Inferior parietal cortex (tissue), 1 donor: Measurements from ENCODE around the gene APOO.

Experiments
- DNase-seq: peaks from one replicate; pipeline ENCODE4 v3.0.0-alpha.2; 2016; ENCODE audit errors: extremely low spot score

Gene APOO

DNA sequence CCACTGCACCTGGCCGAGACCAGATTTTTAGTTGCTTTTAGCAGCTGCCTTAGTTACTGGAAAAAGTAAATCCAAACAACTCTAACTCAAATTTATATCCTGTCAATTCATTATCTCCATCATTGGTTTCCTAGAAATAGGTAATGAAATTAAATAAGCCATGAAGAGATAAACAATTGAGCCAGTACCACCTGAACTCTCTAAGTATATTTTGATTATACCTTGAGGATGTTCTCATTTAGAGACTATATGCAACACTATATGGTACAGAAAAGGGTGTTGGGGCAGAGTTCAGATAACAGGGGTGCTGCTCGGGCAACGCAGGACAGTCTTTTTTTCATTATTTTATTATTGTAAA lies 89.8 kb downstream of the APOO start:
- no peak for DNase-seq

DNA sequence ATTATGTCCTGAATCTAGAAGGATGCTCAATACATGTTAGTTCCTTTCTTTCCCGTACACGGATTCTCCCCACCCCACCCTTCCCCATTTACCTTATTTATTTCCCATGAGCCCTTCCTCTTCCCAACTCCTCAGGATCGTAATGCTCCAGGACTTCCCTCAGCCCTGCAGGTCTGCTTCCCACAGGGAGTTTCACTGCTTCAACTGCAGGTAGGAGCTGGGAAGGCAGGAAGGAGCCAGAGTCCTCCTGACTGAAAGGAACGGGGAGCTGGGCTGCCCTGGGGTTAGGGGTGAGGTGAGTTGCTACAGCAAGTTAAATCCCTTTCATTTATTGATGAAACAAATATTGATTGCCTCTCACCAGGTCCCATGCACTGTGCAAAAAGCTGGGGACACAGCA lies 91.6 kb downstream of the APOO start:
- no peak for DNase-seq

DNA sequence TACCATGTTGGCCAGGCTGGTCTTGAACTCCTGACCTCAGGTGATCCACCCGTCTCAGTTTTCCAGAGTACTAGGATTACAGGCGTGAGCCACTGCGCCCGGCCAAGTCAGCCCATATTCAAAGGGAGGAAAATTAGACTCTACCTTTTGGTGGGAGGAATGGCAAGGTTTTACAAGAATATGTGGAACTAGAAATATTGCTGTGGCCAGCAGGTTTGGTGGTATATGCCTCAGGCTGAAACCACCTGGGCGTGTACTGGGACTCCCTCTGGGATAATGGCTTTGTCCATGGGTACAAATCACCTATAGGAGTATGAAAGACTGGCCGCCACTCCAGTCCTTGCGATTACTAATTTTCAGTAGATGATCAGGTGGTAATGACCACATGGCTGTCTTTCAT lies 92.4 kb downstream of the APOO start:
- no peak for DNase-seq

DNA sequence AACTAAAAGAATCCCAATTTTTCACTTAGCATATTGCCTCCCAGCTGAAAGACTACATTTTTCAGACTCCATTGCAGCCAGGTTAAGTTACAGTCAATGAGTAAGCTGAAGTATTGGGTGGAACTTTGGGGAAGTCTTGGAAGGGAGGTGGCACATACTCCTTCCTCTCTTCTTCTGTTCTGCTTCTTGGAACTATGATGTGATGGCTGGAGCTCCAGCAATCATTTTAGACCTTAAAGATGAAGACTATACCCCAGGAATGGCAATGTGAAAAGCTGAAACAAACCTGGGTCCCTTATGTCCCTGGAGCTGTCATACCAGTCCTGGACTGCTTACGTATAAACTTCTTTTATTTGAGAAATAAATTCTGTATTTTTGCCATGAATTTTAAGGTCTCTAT lies 93.9 kb downstream of the APOO start:
- DNase-seq: no peak

DNA sequence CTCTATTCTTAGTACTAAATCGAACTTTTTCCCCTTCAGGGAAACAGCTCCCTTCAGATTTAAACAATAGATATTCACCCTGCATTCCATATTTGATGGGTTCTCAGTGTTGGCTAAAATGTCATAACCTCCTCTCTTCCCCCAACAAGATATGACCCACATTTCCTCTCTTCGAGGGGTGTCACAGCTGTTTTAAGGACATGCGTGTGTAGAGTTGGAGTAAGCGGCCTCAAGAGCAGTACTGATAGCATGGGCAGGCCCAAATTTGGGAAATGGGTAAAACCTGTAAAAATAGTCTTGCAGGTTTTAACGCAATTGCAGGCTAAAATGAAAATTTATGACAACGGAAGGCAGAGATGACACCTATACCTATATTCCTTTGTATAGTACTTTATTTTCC lies 96.1 kb downstream of the APOO start:
- DNase-seq: no peak

DNA sequence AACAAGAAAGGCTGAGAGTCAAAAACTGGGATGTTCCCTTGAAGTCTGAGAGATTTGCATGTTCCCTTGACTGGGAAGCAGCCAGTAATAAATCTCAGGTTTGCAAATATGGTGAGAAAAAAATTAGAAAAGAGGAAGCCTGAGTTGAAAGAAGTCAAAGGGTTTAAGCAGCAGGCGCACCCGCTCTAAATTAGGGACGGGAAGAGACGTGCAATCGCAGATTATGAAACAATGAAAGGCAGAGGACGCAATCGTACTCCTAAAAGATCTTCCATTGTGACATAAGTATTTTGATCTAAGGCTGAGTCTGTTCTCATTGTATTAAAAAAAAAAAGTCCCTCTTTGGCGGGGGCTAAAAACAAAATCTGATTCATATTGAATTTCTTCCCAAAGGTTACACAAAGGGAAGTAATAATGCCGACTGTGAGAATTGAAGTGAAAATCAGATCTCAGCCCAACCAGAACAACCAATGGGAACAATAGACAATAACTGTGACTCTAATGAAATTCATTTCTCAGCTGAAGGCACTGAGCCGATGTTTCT lies 96.6 kb downstream of the APOO start:
- DNase-seq: no peak

DNA sequence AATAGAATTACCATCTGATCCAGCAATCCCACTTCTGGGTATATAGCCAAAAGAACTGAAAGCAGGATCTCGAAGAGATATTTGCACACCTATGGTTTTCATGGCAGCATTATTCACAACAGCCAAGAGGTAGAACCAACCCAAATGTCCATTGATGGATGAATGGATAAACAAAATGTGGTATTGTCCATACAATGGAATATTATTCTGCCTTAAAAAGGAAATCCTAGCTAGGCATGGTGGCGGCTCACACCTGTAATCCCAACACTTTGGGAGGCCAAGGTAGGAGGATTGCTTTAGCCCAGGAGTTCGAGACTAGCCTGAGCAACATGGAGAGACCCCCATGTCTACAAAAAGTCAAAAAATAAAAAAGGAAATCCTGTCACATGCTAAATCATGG lies 97.5 kb downstream of the APOO start:
- DNase-seq: no peak

DNA sequence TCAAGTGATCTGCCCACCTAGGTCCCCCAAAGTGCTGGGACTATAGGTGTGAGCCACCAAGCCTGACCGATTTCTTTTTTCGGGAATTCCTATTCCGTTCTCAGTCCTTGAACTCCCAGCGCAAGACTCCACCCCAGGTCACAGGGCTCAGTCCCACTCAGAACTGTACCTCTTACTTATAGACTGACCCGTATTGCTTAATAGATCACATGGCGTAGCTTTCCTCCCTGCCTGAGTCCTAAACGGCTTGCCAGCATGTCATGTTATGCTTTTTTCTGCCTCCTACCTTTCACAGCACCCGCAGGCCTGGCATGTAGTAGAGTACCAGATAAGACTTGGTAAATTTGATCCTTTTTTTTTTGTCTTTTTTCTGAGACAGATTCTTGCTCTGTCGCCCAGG lies 102.3 kb downstream of the APOO start:
- no peak for DNase-seq

DNA sequence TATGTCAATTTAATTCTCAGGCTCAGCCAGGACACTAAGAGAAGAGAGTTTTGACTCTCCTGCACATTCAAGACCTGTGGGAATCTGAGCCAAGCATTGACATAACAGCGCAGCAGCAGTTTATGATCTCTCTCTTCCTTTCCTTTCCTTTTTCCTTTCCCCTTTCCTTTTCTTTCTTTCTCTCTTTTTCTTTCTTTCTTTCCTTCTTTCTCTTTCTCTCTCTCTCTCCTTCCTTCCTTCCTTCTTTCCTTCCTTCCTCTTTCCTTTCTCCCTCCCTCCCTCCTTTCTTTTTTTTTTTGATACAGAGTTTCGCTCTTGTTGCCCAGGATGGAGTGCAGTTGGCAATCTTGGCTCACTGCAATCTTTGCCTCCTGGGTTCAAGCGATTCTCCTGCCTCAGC lies 103.2 kb downstream of the APOO start:
- DNase-seq: no peak

DNA sequence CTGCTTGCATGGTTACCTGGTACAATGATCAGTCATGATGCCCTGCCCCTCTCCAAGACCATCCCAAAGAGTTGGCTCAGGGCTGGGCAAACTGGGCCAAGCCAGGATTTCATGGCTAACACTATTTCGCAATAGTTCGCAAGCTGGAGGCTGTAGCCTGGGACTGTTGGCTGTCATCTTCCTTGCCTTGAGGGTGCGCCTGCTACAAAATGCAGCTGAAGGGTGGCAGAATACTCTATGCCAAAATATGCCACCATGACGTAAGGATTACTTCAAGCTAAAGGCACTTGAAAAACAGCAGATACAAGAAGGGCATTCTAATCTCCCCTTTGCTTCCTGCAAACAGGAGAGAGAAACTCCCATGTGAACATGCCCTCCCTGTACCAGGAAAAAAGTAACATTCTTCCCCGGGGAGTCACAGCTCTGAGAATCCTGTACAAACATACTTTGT lies 103.8 kb downstream of the APOO start:
- no peak for DNase-seq

DNA sequence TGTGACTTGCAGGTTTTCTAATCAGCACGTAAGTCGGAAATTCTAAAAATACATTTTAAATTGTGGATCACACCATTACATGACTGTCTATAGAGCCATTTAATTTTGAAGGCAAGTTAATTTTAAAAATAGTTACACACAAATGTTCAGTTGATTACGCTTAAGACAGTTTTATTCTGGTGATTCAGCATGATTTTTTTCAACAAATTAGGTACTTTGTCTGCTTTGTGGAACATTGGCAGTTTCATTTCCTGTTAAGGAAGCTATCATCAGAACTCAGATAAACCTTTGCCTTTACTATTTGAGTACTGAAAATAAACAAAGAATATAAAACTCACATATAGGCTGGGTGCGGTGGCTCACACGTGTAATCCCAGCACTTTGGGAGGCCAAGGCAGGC lies 105.3 kb downstream of the APOO start:
- DNase-seq: no peak

DNA sequence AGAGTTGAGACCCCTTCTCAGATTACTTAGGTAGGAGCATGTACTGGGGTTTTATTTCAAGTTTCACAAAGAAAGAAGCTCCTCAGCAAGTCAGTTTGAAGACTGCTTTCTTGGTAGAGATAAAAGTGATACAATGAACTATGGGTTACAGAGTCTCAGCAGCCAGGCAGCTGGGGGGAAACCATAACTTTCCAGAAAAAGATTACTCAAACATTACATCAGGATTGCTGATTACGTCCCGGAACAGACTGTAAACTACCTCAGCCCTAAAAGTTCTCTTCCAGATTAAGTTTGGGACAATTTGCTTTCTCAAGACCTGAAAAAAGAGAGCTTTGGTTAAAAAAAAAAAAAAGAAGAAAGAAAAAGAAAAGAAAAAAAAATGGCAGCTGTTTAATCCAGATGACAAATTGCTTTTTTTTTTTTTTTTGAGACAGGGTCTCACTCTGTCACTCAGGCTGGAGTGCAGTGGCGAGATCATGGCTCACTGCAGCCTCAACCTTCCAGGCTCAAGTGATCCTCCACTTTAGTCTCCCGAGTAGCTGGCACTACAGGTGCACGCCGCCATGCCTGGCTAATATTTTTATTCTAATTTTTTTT lies 108.2 kb downstream of the APOO start:
- DNase-seq: no peak

DNA sequence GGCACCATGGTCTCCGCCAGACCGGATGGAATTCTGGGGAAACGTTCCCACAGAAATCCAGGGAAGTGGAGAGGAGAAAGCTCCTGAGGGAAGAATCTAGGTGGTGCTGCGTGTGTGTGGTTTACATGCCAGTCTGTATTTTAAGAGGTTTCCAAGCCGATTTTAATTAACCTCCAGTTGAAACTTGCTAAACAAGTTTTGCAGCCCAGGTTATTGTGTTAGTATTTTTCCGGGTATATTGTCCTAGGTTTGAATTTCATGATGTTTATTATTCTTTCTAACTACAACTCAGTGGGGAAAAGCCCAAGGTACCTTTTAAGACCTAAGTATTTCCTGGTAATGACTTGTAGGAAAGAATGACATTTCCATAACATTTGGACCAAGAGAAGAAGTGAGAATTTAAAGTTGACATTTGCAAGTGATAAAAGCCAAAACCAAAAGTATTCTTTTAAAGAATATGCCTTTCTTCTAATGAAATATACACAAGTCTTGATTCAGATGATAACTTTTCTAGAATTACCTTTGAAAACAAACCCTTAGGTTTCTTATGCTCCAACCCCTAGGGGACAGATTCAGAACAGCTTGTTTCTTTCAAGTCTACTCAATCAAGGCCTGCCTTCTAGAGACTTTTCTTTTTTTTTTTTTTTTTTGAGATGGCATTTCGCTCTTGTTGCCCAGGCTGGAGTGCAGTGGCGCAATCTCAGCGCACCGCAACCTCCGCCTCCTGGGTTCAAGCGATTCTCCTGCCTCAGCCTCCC lies 110.2 kb downstream of the APOO start:
- DNase-seq: no peak

DNA sequence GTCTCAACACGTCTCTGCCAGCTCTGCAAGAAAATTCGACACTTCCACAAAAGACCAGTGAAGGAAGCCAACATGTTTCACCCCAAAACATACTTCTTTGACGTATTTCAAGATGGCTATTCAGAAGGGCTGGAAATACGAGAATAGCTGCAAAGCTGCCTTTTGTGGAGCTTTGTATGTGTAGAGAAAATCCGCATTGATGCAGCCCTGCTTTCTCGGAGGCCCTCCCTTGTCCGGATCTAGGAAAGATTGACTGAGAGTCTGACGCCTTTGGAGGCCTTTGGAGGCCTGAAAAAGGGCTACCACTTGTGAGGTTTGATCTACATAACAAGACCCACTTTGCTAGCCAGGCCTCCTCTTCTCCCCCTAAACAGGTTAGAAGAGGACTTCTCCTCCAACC lies 112.5 kb downstream of the APOO start:
- no peak for DNase-seq

DNA sequence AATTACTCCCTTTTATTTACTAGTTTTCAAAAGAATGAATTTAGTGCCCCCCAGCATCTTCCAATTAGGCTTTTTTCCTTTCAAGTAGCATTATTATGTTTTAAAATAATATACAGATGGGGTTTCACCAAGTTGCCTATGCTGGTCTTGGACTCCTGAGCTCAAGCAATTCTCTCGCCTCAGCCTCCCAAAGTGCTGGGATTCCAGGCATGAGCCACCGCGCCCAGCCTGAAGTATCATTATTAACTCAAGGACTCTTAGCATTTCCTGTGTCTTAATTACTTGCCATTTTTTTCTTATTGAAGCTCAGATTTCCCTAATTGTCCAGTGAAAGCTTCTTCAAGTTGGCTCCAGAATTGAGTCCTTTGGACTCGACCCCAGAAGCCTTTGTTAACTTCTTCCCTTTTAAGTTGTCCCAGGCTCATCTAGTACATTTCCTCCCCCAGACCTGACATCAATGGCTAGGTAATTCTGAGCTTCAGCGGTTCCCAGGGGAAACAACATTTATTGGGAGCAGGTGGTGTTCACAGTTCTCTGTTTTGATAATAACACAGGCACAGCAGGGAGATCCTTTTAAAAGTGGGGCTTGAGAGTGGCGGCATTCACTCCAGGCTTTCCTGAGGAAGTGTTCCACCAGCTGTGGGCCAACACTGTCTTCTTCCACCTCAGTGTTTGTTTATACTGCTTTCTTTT lies 114.7 kb downstream of the APOO start:
- no peak for DNase-seq

DNA sequence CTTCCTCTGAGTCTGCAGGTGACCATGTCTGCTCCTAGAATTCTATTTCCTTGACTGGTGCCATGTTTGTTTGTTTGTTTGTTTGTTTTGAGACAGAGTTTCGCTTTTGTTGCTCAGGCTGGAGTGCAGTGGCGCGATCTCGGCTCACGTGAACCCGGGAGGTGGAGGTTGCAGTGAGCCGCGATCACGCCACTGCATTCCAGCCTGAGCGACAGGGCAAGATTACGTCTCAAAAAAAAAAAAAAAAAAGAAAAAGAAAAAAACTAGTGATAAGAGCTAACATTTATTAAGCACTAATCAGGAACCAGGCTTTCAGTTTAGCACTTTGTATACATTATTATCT lies 117.6 kb downstream of the APOO start:
- DNase-seq: no peak

DNA sequence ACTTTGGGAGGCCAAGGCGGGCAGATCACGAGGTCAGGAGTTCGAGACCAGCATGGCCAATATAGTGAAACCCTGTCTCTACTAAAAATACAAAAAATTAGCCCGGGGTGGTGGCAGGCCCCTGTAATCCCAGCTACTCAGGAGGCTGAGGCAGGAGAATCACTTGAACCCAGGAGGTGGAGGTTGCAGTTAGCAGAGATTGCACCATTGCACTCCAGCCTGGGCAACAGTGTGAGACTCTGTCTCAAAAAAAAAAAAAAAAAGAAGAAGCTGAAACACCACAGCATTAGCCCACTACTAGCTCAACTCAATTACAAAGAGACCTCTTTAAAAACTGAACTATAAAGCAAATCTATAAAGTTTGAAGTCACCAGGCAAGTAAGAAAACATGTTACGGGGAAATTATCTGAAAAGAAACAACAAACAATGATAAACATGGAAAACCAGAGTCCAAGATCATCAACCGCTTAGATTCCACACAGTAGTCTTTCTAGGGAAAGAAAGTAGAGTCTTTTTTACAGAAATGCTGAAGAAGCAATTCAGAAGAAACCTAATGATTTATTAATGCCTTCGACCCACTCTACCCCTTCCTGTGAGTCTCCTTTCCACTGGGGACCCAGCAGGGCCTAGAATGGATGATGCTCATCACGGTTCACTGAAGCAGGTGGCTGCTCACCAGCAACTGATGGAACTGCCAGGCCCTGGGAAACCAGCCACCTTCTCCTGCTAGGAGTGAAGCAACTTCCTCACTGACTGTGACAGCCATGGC lies 118.2 kb downstream of the APOO start:
- no peak for DNase-seq

DNA sequence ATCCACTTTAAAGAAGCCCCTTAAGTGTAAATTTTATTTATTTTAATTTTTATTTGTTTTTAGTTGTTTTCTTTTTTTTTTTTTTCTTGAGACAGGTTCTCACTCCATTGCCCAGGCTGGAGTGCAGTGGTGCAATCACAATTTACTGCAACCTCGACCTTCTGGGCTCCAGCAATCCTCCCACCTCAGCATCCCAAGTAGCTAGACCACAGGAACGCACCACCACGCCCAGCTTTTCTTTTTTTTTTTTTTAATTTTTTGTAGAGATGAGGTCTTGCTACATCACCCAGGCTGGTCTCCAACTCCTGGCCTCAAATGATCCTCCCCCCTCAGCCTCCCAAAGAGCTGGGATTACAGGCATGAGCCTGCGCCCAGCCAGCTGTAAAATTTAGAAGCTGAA lies 118.8 kb downstream of the APOO start:
- no peak for DNase-seq

DNA sequence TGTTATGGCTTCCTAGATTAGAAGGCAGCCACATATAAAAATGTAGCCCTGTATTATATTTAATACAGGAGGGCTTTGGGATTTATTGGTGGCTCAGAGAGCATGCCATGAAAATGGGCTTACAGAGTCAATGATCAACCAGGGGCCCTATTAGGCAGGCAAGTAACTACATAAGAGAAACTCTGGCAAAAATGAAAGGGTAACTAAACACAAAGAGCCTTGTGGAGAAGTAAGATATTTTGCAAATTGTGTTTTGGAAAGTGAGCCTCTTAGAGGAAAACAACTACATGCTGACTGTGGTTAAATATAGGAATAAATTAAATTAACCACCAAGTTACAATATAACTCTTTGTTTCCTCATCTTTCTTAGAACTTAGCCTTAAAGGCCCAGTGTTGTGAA lies 119.2 kb downstream of the APOO start:
- no peak for DNase-seq

DNA sequence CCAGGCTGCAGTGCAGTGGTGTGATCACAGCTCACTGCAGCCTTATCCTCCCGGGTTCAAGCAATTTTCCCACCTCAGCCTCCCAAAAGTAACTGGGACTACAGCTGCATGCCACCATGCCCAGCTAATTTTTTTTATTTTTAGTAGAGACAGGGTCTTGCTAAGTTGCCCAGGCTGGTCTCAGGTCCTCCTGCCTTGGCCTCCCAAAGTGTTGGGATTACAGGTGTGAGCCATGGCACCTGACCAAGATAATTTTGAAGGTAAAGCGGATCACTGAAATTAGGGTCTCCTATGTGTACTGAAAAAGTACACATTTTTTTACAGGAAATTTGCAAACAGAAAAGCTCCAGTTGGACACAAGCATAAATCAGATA lies 120.0 kb downstream of the APOO start:
- DNase-seq: no peak

DNA sequence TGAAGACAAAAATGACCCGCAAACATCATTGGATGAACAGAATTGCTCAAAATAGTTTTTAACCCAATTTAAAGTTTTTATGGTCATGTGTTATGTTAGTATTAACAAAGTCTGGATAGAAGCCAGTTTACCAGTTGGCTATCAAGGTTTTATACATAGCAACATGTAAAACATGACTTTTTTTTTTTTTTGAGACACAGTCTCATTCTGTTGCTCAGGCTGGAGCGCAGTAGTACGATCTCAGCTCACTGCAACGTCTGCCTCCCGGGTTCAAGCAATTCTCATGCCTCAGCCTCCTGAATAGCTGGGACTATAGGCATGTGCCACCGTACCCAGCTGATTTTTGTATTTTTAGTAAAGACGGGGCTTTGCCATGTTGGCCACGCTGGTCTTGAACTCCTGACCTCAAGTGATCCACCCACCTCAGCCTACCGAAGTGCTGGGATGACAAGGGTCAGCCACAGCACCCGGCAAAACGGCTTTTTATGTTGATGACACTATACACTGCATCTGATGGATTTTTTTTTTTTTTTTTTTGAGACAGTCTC lies 121.4 kb downstream of the APOO start:
- no peak for DNase-seq

DNA sequence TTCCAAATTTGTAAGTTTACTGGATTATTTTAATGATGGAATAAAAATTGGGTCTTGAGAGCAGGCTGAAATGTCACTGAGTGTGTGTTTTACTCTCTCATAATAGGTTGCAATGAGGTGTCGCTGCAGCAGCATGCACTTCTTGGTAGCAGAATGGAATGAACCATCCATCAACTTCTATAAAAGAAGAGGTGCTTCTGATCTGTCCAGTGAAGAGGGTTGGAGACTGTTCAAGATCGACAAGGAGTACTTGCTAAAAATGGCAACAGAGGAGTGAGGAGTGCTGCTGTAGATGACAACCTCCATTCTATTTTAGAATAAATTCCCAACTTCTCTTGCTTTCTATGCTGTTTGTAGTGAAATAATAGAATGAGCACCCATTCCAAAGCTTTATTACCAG lies 122.2 kb downstream of the APOO start:
- DNase-seq: no peak
